SKM-1 (cell line): ENCODE measurements around the gene ANAPC2.

ENCODE experiments used
- DNase-seq: peaks from one replicate; lab custom pipeline; 2025; ENCODE audit not compliant: unreplicated experiment; lab: John Stamatoyannopoulos, UW

The ANAPC2 gene

DNA sequence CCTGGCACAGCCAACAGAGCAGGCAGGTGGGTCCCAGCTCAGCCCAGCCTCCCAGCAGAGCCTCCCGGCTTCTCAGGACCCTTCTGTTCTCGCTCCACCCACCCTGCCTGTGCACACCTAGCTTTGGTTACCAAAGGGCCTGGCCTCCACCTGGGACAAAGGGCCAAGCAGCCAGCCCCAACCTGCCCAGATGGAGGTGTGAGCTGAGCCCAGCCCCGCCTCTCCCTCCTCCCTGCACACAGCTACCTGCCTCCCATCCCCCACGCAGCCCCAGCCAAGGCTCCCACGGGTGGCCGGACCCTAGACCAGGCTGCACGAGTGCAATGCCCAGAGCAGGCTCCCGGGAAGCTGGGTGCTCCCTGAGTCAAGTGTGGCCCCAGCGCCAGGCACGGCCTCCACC lies 6.5 kb upstream of the ANAPC2 start:
- no peak for DNase-seq

DNA sequence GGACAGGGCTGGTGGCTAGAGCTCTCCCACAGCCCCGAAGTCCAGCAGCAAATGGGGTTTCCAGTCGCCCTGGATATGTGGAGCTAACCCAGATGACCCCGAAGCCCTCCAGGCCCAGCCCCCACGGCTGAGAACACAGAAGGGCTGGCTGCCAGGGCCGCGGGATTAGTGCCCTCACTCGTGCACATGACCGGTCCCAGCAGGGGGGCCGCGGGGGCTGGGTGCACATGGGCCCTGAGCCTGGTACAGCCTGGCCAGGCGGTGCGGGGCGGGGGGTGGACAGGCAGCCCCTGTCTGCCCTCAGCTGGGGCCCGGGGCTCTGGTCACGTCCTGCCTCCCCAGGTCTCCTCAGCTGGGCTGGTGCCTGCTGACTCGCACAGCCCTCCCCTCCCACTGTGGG lies 6.0 kb upstream of the ANAPC2 start:
- no peak for DNase-seq

- no peak for DNase-seq
These were observed 5.4 kb upstream of the ANAPC2 start for GRCh38 chr9:137193771-137194170.

DNA sequence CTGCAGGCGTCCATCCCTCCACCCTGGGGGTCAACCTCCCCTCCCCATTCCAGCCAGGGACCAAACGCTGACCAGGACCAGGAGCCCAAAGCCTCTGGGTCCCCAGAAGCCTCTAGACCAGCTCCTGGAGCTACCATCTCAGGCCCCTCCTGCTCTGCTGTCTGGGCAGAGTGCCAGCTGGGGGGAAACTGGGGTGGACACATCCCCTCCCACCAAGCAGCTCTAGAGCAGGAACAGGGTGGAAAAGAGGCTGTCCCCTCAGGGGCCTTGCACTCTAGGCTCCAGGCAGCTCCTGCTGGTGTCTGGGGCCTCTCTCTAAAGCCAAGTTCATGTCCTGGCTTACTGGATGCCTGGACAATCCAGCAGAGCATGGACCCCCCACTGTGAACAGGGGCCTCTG lies 4.5 kb upstream of the ANAPC2 start:
- no peak for DNase-seq

GRCh38 chr9:137192448-137192780 lies 4.1 kb upstream of the ANAPC2 start:
- no peak for DNase-seq

- DNase-seq: no peak
These were observed 3.5 kb upstream of the ANAPC2 start for GRCh38 chr9:137191691-137192447.

- no peak for DNase-seq
These were observed 2.9 kb upstream of the ANAPC2 start for GRCh38 chr9:137191245-137191644.

DNA sequence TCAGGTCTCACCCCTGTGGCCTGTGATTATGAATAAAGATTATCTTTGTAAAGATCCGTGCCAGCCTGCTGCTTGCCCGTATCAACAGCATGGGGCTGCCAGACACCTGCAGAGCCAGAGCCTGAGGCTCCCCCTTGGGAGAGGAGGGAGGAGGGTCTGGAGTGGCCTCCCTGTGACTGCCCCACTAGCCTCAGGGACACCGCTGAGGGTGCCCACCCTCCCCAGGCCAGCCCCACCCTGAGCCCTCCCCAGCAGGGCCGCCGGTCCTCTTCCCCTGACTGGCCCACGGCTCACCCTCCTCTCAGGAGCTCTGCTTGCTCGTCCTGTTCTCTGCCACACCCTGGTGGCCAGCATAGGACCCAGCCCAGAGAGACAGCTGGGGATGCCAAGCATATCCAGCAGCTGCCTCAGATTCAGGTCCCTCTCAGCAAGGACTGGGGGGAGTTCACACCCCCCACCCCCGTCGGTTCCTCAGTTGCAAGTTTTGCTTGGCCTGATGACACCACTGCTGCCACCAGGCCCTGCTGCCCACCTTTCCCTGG lies 2.0 kb upstream of the ANAPC2 start:
- no peak for DNase-seq

GRCh38 chr9:137189297-137190295 lies 1.2 kb upstream of the ANAPC2 start:
- DNase-seq: no peak

- no peak for DNase-seq
These were observed 272 bp downstream of the ANAPC2 start for GRCh38 chr9:137188086-137188489.

DNA sequence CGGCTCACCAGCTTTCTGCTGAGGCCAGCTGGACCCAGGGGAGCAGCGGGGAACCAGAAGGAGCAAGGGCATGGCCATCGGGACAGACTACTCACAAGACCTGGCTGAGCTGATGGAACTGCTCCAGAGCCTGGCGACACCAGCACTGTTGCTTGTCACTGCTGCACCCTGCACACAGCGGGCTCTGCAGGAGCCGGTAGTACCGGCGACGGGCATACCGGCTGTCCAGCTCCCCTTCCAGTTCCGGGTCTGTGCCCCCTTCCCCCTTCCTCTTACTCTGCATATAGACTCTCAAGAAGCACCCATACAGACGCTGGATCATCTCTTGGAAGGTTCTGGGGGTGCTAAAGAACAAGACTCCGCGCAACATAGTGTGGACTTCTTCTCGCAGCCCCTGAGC lies 974 bp downstream of the ANAPC2 start:
- DNase-seq: no peak

DNA sequence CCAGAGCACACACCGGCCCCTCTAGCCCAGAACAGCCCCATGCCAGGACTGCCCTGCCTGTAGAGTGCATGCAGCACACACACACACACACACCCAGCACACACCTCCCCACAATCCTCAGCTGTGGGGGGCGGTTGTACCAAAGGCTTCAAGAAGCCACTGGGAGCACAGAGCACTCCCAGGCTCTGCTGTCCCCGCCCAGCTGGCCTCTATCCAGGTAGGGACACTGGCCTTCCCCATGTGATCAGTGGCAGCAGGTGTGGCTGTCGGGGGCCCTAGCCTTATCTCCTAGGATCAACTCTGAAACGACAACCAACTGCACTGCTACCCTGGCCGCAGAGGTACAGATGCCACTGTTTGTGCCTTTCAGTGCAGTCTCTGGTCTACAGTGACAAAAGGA lies 2.0 kb downstream of the ANAPC2 start:
- no peak for DNase-seq

DNA sequence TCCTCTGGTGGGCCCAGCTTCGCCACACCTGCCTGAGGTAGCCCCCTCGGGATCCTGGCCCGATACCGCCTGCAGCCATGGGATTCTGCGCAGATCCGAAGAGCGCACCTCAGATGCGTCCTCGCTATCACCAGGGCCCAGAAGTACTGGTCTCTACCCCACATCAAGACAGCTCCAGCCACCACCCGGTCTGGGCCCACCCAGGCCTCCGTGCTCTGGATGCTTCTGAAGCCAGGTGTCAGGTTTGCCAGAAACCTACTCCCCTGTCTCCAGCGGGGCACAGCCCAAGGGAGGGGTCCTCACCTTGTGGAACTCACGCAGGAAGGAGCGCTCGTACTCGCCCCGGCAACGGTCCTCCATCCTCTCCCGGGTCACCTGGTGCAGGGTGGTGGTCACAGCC lies 2.4 kb downstream of the ANAPC2 start:
- DNase-seq: no peak

- DNase-seq: no peak
These were observed 3.3 kb downstream of the ANAPC2 start for GRCh38 chr9:137184881-137185660.

DNA sequence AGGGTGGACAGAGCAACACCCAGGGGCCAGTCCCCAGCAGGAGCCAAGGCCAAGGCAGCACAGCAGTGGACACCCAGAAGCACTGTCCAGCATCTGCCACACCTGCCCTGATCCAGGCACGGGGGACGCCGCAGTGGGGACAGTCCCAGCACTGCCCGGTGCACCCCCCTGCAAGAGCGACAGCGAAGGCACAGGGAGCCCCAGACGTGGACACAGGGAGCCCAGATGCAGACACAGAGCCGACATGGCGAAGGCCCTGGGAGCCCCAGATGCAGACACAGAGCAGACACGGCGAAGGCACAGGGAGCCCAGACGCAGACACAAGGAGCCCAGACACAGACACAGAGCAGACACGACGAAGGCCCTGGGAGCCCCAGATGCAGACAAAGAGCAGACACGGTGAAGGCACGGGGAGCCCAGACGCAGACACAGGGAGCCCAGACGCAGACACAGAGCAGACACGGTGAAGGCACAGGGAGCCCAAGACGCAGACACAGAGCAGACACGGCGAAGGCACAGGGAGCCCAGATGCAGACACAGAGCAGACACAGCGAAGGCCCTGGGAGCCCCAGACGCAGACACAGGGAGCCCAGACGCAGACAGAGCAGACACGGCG lies 4.3 kb downstream of the ANAPC2 start:
- DNase-seq: no peak

GRCh38 chr9:137182836-137183235 lies 5.5 kb downstream of the ANAPC2 start:
- DNase-seq: no peak

DNA sequence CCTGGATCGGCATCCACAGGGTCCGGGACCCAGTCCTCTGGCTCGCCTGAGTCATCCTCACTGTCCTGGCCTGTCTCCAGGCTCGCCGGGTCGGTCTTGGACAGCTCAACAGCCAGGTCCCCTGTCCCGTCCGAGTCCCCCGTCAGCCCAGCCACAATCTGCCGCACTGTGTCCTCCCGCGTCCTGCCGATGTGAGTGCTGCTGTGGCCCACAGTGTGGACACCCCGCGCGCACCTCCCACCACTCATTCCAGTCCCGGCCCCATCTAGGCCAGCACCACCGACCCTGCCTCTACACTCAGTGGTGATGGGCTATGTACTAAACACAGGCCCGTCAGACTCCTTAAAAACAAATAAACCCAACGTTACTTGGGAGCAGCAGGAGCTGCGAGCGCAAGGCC lies 6.7 kb downstream of the ANAPC2 start:
- no peak for DNase-seq

GRCh38 chr9:137180491-137180890 lies 7.9 kb downstream of the ANAPC2 start:
- DNase-seq: no peak

- no peak for DNase-seq
These were observed 8.6 kb downstream of the ANAPC2 start for GRCh38 chr9:137179761-137180160.

DNA sequence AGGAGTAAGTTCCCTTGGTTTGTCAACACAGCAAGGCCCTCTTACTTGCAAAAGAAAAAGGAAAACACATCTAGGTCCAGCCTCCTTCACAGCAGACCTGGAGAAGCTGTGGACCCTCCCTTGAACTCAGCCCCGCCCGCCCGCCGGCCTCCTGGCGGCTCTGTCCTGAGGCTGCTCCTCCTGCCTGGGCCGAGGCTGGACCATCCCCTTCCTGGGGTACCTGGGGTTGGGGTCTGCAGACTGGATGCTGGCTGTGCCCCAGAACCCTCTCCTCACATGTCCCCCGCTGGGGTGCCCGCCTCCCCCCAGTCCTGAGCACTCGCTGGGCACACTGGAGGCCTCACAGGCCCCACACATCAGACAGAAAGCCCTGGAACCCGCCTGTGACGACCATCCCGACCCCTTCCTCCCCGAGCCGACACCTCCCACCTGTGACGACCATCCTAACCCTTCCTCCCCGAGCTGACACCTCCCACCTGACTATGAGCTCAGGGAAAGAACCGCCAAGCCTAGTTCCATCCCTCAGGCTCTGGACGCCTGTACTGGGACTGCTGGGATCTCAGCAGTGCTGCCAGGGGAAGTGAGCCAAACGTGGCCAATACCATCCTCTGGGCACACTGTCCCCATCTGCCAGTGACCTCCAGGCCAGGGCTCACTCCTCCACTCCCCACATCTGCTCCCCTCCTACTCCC lies 9.3 kb downstream of the ANAPC2 start:
- no peak for DNase-seq
